Uterus (tissue), 4 donors: Measurements from ENCODE around the gene CHCHD10. TPM values are rescaled to one million over a fixed set of nuclear protein-coding genes. Genes with fewer than 3 reads are reported as not detected.
A peak's percentile ranks its signal among the peaks of the same experiment; 100 is the strongest.

ENCODE experiments used
- DNase-seq, 2 donors: peaks; one replicate each; pipeline ENCODE4 v3.0.0-alpha.2; 2019 to 2020
- H3K27ac ChIP-seq, 2 donors: fragments of 200-600 bp; sonication (generic); 1 replicate in 1 of 2; 2 replicates in 1 of 2; pipeline ENCODE4 v1.5.1; 2016 to 2018
- H3K27me3 ChIP-seq, 2 donors: fragments of 200-600 bp; sonication (generic); one replicate each; pipeline ENCODE4 v1.5.1; 2018 to 2019; ENCODE audit warnings: control low read depth in 1 of 2
- H3K36me3 ChIP-seq, 2 donors: fragments of 200-600 bp; sonication (generic); one replicate each; pipeline ENCODE4 v1.5.1; 2019; ENCODE audit warnings: control low read depth in 1 of 2
- H3K4me1 ChIP-seq, 2 donors: fragments of 200-600 bp; sonication (generic); one replicate each; pipeline ENCODE4 v1.5.1; 2018 to 2019; ENCODE audit warnings: control low read depth in 1 of 2
- H3K4me3 ChIP-seq, 2 donors: fragments of 200-600 bp; sonication (generic); 1 replicate in 1 of 2; 2 replicates in 1 of 2; pipeline ENCODE4 v1.5.1; 2018 to 2019; ENCODE audit warnings: mild to moderate bottlenecking in 1 of 2
- H3K9me3 ChIP-seq, 2 donors: fragments of 200-600 bp; sonication (generic); one replicate each; pipeline ENCODE4 v1.5.1; 2019; ENCODE audit warnings: control low read depth in 1 of 2
- POLR2A ChIP-seq, 2 donors: fragments of 450-650 bp; IDR thresholded peaks; one replicate each; pipeline ENCODE4 v1.6.1; 2016; ENCODE audit warnings: antibody characterized with exemption in 2 of 2, mild to moderate bottlenecking in 1 of 2, moderate library complexity in 1 of 2
- intact Hi-C: fragments of 100-400 bp; cut with DNase I; formaldehyde crosslinking; loops from one replicate; pipeline ENCODE4 v1.15.1; 2023; ENCODE audit warnings: low total_unique reads
- total RNA-seq, 4 donors: library from RNA; depleted of rRNA in 3 of 4; stranded (reverse); fragments of >200 nt in 3 of 4; gene quantifications; one replicate each; pipeline versions ENCODE4 v1.1.0 to v1.2.4, GENCODE V29; 2014 to 2023
- TF ChIP-seq, protein P1 (sequence below), 4 experiments: fragments of 200-600 bp in 2 of 4; fragments of 450-650 bp in 2 of 4; sonication (generic) in 2 of 4; IDR thresholded peaks; one replicate each; pipeline ENCODE4 v1.5.1; 2016 to 2019; ENCODE audit warnings: antibody characterized with exemption in 4 of 4, mild to moderate bottlenecking in 2 of 4, moderate library complexity in 1 of 4
- donor health status: DM: yes; HTN: yes; CAD: no.

CHCHD10 gene
- total RNA-seq, 4 donors from 2014 or later = 0.88 to 21.0 TPM; not detected in 2

DNA sequence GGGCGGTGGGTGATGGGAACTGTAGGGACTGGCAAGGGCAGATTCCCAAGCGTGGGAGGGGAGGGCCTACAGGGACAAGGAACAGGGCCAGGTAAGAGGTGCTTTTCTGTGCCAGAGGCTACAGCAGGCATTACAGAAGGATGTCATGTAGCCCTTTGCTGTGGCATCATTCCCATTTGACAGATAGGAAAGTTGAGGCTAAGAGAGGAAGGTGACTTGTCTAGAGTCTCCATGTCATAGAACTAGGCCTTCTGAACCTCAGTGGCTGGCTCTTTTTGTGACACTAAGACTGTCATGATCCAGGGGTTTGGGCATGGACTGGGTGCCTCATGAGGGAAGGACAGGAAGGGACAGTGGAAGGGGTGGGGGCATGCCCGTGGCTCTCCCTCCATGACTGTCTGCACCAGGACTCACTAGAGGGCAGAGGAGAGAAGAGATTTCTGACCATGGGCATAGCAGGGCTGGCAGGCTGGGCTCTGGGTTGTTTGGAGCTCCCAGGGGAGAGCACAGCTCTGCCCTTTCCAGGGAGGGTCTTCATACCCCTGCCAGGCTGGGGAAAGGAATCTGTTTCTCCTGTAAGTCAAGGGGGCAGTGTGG lies 8.1 kb upstream of the CHCHD10 start:
- intact Hi-C loops = no loop called here
- DNase-seq = no peak
- H3K27ac ChIP-seq = no peak overlapping the region
- H3K9me3 ChIP-seq = no peaks in the 10 kb centered on the region
- no peaks in the 10 kb centered on the region for H3K27me3 ChIP-seq
- no peaks in the 10 kb centered on the region for H3K36me3 ChIP-seq
- no peak overlapping the region for H3K4me3 ChIP-seq
- H3K4me1 ChIP-seq = no peaks in the 10 kb centered on the region
- TF ChIP-seq POLR2A (IDR thresholded peaks at IDR 0.05) = no peak
- TF ChIP-seq, protein P1, sequence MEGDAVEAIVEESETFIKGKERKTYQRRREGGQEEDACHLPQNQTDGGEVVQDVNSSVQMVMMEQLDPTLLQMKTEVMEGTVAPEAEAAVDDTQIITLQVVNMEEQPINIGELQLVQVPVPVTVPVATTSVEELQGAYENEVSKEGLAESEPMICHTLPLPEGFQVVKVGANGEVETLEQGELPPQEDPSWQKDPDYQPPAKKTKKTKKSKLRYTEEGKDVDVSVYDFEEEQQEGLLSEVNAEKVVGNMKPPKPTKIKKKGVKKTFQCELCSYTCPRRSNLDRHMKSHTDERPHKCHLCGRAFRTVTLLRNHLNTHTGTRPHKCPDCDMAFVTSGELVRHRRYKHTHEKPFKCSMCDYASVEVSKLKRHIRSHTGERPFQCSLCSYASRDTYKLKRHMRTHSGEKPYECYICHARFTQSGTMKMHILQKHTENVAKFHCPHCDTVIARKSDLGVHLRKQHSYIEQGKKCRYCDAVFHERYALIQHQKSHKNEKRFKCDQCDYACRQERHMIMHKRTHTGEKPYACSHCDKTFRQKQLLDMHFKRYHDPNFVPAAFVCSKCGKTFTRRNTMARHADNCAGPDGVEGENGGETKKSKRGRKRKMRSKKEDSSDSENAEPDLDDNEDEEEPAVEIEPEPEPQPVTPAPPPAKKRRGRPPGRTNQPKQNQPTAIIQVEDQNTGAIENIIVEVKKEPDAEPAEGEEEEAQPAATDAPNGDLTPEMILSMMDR (IDR thresholded peaks at IDR 0.05) = no peak

DNA sequence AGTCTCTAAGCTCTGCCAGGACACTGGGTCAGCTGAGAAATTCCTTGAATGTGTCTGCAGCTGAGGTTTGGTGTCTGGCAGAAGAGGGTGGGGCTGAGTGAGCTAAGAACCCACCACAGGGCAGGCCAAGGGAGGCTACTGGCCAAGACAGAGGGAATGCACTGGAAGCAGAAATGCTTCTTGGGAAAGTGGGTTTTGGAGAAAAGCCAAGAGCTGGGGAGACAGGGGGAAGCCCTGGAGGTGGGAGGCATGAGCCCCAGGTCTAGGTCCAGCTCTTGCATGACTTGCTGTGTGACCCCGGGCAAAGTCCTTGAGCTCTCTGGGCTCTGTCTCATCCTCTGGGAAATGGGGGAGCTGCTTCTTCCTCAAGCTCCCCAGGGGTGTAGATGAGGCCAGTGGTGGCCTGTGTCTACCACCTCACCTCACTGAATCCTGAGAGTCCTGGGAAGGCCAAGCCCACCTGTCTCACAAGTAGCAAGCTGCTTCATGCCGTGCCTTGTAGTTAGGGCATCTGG lies 7.2 kb upstream of the CHCHD10 start:
- intact Hi-C loops = no loop called here
- Histone ChIP-seq H3K27me3 (no peaks in the 10 kb centered on the region), H3K9me3 (no peaks in the 10 kb centered on the region), H3K27ac (no peak overlapping the region), H3K36me3 (no peaks in the 10 kb centered on the region), H3K4me1 (no peaks in the 10 kb centered on the region), H3K4me3 (no peak overlapping the region)
- no peak for DNase-seq
- no peak for TF ChIP-seq POLR2A (IDR thresholded peaks at IDR 0.05)
- TF ChIP-seq, protein P1 (IDR thresholded peaks at IDR 0.05) = no peak

DNA sequence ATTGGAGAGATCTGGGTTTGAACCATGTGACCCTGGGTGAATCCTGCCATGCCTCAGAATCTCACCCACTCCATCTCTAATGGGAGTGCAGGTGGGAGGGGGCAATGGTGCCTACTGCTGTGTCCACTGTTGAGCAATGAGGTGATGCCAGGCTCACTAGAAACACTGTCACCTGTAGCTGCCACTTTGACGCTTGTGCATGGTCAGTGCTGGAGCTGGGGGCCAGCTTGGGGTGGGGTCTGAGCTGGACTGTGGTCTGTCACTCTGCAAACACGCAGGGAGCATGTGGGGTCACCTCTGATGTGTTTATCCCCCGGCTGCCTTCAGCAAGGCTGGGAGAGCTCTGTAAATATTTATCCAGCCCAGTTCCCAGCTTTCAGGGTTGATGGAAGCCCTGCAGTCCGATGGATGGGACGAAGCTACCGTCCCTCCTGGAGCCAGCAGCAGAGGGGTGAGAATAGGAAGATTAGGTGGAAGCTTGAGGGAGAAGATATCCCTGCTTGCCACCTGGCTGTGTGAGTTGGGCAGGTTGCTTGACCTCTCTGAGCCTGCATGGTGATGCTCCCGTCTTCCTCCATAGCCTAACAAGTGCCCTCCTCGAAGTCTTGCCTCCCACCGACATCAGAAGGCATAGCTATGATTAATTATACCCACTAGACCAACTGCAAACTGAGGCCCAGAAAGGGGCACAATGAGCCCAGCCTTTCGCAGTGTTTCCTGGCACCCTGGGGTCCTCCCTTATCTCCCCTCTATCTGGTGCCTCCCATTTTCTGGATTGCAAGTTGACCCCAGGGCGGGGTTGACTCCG lies 6.5 kb upstream of the CHCHD10 start:
- Histone ChIP-seq H3K36me3 (no peaks in the 10 kb centered on the region), H3K9me3 (no peaks in the 10 kb centered on the region), H3K27ac (no peak overlapping the region), H3K4me1 (no peaks in the 10 kb centered on the region), H3K4me3 (no peak overlapping the region), H3K27me3 (no peaks in the 10 kb centered on the region)
- no peak for DNase-seq
- intact Hi-C loops = no loop called here
- TF ChIP-seq, protein P1 (IDR thresholded peaks at IDR 0.05) = no peak
- no peak for TF ChIP-seq POLR2A (IDR thresholded peaks at IDR 0.05)

DNA sequence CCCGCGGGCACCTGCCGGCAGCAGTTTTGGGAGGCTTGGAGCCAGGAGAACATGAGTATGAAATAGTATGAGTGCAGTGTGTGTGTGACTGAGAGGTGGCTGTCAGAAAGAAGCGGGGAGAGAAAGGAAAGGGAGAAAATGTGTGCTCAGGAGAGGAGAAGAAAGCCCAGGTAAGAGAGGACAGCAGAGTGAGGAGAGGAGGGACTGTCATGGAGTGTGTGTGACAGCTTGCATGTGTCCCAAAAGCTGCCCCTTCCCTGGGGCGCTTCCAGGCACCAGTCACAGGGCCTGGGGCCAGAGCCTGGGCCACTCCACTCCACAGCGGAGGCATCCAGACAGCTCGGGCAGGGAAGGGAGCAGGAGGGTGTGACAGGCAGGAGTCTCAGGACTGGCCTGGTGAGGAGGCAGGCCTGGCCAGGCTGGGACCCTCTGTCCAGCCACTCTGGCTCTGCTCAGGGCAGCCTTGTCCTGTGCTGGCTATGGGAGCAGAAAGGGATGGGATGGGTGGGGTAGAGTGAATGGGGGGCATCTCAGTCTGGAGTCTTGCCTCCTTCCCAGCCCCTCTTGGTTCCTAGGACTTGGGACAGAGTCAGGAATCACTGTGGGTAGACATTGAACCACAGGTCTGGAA lies 5.8 kb upstream of the CHCHD10 start:
- Histone ChIP-seq H3K4me3 (peak overlapping the region in 1 of 2 donors; percentile 45), H3K36me3 (no peaks in the 10 kb centered on the region), H3K4me1 (no peaks in the 10 kb centered on the region), H3K27me3 (no peaks in the 10 kb centered on the region), H3K27ac (peak overlapping the region in 1 of 2 donors; percentile 56), H3K9me3 (no peaks in the 10 kb centered on the region)
- TF ChIP-seq, protein P1 (IDR thresholded peaks at IDR 0.05) = no peak
- no peak for TF ChIP-seq POLR2A (IDR thresholded peaks at IDR 0.05)
- intact Hi-C loops = no loop called here
- DNase-seq = no peak
